Fibroblast of lung (primary cell): ENCODE results near the gene ADGRF3.

ENCODE experiments used
- CTCF ChIP-seq, 2 donors: IDR thresholded peaks in 1 of 2; conservative IDR thresholded peaks in 1 of 2; 1 replicate in 1 of 2; 2 replicates in 1 of 2; pipeline ENCODE4 v1.5.1; 2011 to 2012; ENCODE audit warnings: low read length in 2 of 2, control low read depth in 1 of 2, inconsistent platforms in 1 of 2, low read depth in 1 of 2, mild to moderate bottlenecking in 1 of 2
- EZH2 ChIP-seq: IDR thresholded peaks from 2 replicates; pipeline ENCODE4 v1.5.1; 2012; ENCODE audit warnings: low read length, control low read depth, mild to moderate bottlenecking; ENCODE audit errors: missing control alignments

- TF ChIP-seq CTCF (conservative IDR thresholded peaks at IDR 0.05 in 1 of 2, IDR thresholded peaks at IDR 0.05 in 1 of 2; ENCODE audit: low read depth in 1 of 2, low read length in 2 of 2) (no peak), EZH2 (no peak)
Observed at GRCh38 chr2:26352892-26353291, 6.3 kb upstream of the ADGRF3 start.
